HG02884 (cell line): Measurements from ENCODE around the gene MALT1.
"Not testable (repeated sequence)": the region's sequence is repeated elsewhere in the genome, so short reads cannot be mapped to it uniquely, and the experiment has no call there.

ENCODE experiments used
- ATAC-seq: cut with Tn5 transposase; IDR thresholded peaks from one replicate; pipeline ENCODE4 v1.9.1; 2021; ENCODE audit warnings: mild to moderate bottlenecking, moderate library complexity; ENCODE audit not compliant: unreplicated experiment

The MALT1 gene, protein sequence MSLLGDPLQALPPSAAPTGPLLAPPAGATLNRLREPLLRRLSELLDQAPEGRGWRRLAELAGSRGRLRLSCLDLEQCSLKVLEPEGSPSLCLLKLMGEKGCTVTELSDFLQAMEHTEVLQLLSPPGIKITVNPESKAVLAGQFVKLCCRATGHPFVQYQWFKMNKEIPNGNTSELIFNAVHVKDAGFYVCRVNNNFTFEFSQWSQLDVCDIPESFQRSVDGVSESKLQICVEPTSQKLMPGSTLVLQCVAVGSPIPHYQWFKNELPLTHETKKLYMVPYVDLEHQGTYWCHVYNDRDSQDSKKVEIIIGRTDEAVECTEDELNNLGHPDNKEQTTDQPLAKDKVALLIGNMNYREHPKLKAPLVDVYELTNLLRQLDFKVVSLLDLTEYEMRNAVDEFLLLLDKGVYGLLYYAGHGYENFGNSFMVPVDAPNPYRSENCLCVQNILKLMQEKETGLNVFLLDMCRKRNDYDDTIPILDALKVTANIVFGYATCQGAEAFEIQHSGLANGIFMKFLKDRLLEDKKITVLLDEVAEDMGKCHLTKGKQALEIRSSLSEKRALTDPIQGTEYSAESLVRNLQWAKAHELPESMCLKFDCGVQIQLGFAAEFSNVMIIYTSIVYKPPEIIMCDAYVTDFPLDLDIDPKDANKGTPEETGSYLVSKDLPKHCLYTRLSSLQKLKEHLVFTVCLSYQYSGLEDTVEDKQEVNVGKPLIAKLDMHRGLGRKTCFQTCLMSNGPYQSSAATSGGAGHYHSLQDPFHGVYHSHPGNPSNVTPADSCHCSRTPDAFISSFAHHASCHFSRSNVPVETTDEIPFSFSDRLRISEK

DNA sequence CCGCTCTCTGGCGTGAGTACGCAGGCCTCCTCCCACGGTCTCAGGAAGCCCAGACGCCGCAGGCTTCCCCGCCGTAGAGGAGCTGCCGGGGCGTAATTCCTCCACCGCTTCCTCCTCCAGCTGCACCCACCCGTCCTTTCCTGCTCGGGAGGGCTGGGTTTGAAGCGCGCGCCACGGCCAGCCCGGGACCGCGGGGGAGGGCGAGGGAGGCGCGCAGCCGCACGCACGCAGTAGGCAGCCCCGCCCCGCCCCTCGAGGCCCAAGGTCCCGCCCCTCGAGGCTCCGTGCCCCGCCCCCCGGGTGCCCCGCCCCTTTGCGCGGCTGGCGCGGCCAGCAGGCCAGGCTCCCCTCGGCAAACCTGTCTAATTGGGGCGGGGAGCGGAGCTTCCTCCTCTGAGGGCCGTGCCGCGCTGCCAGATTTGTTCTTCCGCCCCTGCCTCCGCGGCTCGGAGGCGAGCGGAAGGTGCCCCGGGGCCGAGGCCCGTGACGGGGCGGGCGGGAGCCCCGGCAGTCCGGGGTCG, at the start of gene MALT1:
MALT1 (plus strand) TSS at position 355 of the 521 bp plus-strand sequence. CDS start 179 bp downstream, outside the sequence.
- peak; percentile 74 for ATAC-seq

DNA sequence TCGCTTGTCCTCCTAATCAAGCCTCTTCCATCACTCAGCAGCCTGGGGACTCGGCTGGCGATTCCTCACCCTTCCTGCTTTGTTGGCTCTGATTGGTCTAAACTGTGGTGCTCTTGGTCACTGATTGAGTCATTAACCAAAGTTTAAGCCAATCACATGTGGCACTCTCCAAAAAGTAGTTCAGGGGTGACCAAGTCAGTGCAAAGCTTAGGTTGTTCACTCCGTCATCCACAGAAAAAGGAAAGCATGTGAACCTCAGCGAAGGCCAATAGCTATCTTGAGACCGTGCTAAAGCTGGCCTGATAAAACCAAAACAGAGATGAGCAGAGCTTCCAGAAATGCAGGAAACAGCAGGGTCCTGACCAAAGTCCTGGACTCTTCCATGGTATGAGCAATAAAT, 47.3 kb upstream of the MALT1 start:
- ATAC-seq = no peak

DNA sequence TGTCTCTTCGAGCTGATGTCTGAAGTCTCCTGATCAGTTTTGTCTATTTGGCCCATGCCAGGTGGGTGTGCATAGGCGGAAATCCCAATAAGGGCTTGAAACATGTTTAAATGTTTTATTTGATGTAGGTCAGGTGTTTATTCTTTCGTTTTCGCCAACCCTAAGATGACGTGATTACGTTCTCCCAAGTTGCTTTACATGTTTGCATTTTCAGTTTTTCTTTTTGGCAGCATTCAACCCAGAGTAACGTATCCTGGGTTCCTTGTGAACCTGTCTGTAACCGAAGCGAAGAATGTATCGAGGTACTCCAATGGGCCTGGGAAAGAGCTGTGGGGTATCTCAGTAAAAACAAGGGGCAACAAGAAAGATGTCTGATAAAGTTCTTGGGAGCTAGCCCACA, 45.4 kb upstream of the MALT1 start:
- ATAC-seq = no peak

DNA sequence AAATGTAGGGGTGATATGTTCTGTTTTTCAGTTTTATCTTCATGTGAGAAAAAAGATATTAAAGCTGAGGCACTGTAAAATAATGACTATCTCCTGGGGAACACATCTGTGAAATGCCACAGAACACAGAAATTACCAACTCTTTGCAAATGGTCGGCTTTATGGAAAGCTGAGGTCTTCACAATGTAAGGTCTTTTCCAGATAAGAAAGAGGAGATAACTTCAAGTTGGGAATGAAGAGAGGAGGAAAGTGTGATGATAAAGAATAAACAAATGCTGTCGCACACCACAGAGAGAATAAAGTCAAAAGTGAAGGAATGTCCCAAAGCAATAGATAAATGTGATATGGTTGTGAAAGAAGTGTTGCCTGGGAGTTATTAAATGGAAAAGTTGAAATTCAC, 41.2 kb upstream of the MALT1 start:
- no peak for ATAC-seq

DNA sequence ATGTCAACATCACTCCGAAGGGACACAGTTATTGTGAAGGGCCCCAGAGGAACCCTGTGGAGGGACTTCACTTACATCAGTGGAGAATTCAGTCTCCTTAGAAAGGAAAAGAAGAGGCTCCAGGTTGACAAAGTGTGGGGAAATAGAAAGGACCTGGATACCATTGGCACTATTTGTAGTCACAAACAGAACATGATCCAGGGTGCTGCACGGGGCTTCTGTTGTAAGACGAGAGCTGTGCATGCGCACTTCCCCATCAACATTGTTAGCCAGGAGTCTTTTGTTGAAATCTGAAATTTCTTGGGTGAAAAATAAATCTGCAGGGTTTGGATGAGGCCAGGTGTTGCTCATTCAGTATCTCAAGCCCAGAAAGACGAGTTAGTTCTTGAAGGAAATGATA, 40.0 kb upstream of the MALT1 start:
- no peak for ATAC-seq

DNA sequence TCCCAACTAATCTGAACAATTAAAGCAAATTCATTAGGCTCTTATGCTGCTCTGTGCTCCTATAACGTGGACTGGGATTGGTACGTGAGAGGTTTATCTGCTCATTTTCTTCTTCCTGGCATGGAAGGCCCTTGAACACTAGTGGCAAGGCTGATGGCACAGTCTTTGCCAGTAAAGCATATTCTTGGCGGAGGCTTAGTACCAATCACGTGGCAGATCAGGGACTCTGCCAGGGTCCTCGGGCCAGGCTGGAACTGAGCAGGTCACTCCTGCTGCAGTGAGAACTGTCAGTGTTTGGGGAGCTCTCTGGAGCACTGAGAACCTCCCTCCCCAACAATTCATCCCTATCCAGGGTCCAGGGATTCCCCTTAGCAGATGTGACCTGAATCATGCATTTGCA, 38.7 kb upstream of the MALT1 start:
- ATAC-seq = no peak

DNA sequence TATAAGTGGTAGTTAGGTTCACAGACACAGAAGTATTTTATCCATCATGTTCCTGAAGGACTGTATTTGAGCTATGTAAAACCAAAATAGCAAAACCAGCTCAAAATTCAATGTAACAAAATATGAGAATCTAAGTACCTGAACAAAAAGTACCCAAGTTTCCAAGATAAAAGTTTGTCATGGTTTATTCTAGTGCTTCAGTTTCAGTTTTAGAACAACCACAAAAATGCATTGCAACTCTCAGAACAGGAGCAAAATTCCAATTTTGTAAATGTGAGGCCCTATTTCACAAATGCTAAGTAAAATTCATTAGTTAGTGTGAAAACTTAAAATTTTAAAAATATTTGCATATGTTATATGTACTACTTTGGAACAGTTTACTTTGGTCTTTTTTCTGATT, 37.4 kb upstream of the MALT1 start:
- no peak for ATAC-seq

DNA sequence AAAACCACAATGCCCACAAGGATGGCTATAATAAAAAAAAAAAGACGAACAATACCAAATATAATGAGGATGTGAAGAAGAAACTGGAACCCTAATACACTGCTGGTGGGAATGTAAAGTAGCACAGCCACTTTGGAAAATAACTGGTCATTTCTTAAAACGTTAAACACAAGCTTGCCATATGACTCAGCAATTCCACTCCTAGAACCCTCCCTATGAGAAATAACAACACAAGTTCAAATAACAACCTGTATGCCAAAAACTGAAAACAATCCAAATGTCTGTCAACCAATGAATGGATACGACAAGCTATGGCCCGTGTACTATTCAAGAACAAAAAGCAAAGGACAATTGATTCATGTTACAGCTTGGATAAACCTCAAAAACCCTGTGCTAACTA, 35.4 kb upstream of the MALT1 start:
- no peak for ATAC-seq

DNA sequence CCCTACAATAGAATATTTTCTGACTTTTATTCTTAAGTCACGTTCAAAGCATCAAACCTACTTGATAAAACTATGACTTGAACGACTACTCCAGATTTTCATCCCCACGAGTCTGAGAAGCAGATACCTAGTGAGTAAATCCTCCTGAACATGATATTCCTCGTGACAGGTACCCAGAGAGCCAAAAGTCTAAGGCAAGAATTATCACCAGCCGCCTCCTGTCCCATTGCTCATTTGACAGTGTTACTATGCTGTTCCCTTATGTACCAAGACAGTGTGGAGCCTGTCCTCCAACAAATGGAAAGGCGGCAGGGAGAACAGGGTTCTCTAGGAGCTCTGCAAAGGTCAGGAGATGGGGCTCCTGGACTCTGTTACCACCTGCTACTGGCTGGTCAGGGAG, 34.1 kb upstream of the MALT1 start:
- ATAC-seq = no peak

DNA sequence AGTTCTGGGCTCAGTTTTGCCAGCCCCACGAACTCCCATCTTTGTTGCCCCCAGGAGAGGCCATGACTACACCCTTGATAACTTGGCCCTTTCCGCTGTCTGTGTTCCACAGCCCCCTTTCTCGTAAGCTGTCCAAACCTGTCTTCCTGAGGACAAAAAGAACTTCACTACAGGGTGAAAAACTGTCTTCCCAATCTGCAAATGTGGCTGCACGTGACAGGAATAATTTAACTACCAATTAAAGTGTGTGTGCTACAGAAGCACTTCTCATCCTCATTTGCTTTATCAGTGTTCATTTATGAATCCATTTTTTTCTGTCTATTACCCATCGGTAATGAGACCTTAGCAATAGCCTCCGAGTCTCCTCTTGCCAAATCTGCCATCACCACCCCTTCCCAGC, 33.3 kb upstream of the MALT1 start:
- ATAC-seq = no peak

DNA sequence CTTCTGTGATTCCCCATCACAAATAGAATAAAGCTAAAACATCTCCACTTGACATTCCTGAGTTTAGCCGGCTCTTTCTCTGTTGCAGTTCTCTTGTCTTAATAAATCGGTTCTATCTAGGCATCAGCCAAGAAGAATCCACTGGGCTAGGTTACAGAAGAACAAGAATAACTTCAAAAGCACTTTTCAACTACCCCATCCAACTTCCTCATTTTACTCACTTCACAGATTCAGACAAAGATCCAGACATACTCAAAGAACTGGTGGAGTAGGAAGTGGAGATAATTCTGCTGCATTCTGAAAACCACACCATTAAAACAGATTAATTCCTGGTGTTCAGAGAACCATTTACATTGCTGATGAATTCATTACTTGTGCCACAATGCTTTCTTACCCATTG, 32.8 kb upstream of the MALT1 start:
- ATAC-seq = peak; percentile 62

DNA sequence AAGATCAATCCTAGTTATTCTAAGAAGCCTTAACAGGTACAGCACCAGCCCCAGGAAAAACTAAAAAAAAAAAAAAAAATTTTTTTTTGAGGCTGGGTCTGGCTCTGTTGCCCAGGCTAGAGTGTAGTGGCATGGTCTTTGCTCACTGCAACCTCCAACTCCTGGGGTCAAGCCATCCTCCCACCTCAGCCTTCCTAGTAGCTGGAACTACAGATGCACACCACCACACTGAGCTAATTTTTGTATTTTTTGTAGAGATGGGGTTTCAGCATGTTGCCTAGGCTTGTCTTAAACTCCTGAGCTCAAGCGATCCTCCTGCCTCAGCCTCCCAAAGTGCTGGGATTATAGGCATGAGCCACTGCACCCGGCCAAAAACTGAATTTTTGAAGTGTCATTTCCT, 32.0 kb upstream of the MALT1 start:
- ATAC-seq = no peak

DNA sequence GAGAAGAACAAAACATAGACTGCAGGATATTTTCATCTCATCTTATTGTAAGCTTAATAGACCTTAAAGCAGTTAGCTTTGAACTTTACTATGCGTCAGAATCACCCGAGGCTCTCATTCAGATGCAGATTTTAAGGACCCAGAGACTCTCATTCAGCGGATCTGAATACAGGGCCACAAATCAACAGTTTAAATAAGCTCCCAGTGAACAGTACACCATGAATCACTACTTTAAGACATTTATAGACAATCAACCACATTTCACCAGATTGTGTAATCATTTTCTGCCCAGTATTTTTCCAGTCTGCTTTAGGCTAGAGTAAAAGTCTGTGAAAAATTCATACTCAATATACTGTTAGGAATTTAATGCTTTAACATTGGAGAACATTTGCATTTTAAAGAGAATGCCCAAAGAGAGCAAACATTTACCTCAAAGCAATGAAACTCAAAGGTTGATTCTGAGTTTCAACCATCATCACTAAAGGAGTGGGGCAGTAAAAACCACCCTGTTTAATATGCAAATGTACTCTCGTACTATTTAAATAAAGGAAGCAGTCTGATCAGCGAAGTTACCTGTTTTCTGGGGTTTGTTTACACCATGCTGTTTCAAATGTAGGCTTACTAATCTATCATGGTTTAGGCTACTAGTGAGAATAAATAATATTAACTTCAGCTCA, 31.4 kb upstream of the MALT1 start:
- no peak for ATAC-seq

DNA sequence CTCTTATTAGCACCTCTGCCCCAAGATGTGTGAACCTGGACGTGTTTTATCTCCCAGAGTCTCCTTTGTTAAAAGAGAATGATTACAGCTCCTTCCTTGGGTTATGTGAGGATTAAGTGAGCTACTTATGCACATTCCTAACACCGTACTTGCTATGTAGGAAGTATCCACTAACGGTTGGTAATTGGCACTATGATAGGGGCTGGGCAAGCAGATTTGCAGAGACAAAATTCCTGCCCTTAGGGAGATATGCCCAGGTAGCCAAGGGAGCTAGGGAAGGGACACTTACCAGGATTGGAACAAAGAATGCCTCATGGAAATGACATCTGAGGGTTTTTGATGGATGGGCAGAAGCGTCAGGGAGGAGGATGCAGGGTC, 30.8 kb upstream of the MALT1 start:
- ATAC-seq = no peak

DNA sequence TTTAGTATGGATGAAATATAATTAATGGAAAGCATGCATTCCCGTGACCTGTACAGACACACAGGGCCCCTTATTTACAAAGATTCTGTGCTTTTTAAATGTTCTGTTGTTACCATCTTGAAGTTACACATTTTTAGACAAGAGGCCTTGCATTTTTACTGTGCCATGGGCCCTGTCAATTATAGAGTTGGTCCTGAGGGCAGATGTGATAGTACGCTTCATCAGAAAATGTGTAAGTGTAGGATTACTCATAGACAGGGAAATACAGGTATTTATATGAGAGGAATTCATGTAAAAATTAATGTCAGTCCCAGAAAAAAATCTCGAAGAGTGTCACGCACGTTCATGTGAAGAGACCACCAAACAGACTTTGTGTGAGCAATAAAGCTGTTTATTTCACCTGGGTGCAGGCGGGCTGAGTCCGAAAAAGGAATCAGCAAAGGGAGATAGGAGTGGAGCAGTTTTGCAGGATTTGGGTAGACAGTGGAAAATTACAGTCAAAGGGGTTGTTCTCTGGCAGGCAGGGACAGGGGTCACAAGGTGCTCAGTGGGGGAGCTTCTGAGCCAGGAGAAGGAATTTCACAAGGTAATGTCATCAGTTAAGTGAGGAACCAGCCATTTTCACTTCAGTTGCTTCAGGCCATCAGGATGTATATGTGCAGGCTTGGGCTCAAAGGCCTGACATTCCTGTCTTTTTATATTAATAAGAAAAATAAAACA, 30.2 kb upstream of the MALT1 start:
- no peak for ATAC-seq

DNA sequence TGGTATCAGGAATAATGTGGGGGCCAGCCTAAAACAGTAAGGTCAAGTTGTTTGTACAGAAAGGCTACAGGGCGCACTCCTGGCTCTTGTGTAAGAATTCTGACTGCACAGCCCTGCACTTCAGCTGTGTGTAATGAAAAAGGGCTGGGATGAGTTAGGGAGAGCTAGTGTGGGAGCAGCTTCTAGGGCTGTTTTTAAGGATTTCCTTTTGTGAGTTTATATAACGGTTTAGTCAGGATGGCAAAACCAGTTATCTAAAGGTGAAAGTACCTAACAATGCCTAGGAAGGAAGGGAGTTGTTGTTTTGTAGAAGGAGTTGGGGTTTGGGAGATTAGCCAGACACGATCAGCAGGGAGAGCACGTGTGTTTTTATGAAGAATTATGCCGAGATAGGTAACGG, 27.7 kb upstream of the MALT1 start:
- ATAC-seq = not testable (repeated sequence)

DNA sequence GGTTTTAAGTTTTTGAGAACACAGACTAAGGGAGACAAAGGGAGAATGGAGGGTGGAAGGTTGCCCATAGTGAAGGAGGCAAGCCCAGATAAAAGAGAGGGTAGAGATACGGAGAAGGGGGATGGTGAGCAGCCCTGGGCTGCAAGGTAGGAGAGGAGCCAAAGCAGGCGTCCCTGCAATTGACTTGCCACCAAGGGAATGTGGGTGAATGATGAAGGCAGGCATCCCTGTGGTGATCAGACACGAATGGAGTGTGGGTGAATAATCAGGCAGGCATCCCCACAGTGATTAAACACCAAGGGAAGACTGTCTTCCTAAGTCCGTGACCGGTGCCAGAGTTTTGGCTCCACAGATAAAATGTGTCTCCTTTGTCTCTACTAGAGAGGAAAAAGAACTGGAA, 25.9 kb upstream of the MALT1 start:
- no peak for ATAC-seq

DNA sequence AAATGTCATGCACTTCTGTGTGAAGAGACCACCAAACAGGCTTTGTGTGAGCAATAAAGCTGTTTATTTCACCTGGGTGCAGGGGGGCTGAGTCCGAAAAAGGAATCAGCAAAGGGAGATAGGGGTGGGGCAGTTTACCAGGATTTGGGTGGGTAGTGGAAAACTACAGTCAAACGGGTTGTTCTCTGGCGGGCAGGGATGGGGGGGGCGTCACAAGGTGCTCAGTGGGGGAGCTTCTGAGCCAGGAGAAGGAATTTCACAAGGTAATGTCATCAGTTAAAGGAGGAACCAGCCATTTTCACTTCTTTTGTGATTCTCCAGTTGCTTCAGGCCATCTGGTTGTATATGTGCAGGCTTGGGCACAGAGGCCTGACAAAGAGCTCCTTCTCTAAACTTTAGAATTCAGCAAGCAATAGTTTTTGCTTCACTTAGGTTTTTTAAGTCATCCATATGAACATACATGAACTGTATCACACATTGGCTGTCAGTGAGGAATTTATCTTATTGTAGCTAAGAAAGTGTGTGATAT, 24.9 kb upstream of the MALT1 start:
- ATAC-seq = no peak

DNA sequence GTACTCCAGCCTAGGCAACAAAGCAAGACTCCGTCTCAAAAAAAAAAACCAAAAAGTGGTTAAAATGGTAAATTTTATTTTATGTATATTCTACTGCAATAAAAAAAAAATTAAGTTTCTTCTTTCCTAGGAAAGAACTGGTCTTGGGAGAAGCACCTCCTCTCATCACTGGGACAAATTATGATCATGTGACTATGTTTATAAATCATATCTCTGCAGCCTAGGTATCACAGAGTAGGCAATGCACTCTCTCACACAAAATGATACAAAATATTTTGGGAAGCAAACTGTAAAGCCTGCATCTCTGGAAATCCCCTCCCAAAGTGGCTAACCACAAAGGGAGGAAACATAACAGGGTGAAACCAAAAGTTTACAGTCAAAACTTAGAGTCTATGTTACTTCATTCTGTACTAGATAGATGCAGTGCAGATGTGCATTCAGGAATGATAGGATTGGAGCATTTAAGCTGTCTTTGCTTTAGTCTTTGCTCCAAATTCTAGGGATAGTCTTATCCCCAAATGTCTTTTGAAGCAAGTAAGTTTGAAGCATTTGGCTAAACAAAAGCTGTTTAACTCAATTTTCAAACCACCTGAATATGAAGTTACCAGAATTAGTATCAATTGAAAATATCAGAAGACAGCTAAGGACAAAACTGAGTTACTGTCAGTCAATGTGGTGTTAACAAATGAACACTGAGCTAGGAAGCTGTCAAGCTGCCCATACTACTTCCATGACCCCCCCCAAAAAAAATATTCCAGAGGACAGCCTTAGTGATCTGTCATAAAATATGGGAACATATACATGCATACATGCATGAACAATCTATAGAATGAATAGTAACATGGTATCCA, 21.1 kb upstream of the MALT1 start:
- peak; percentile 81 for ATAC-seq

DNA sequence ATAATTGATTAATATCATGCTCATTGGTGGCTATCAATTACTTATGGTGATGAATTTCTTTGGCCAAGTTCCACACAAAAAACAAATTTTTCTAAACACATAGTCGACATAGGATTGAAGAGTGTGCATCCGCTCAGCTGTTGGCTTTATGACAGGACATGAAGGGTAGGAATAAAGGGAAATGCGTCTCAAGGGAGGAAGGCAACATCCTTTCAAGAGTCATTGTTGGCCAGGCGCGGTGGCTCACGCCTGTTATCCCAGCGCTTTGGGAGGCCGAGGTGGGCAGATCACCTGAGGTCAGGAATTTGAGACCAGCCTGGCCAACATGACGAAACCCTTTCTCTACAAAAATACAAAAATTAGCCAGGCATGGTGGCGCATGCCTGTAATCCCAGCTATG, 20.4 kb upstream of the MALT1 start:
- ATAC-seq = not testable (repeated sequence)
